K562 (cell line): ENCODE data around the gene ATP2A1. TPM values are rescaled to one million over a fixed set of nuclear protein-coding genes. Genes with fewer than 3 reads are reported as not detected.

Experiments used
- BHLHE40 ChIP-seq: IDR thresholded peaks from 2 replicates; pipeline ENCODE4 v1.6.1; 2011; ENCODE audit warnings: low read length, improper control_type of control experiment
- CREBBP ChIP-seq: IDR thresholded peaks from one replicate; pipeline ENCODE4 v1.6.1; 2012; ENCODE audit warnings: low read depth, mild to moderate bottlenecking, control low read depth, inconsistent platforms, low read length
- HNRNPH1 ChIP-seq: fragments of 200-400 bp; formaldehyde crosslinking; optimal IDR thresholded peaks from 2 replicates; pipeline ENCODE3; 2017; ENCODE audit warnings: low read depth, mild to moderate bottlenecking, low read length, moderate library complexity
- NR2C2 ChIP-seq, 2 experiments: fragments of 200-800 bp in 1 of 2; sonication (Bioruptor generic) in 1 of 2; sonication (generic) in 1 of 2; formaldehyde crosslinking in 1 of 2; IDR thresholded peaks; 2 replicates each; pipeline versions ENCODE4 v1.6.1 to v1.8.0; 2016 to 2022; ENCODE audit warnings: mild to moderate bottlenecking in 1 of 2, missing compliant biosample characterization in 1 of 2, missing genetic modification characterization in 1 of 2, missing genetic modification reagents in 1 of 2
- NR4A1 ChIP-seq, 2 experiments: fragments of 250-450 bp in 1 of 2; fragments of 450-650 bp in 1 of 2; sonication (Bioruptor Pico) in 1 of 2; IDR thresholded peaks; 2 replicates each; pipeline versions ENCODE4 v1.4.0 to v1.6.1; 2016 to 2020; ENCODE audit warnings: mild to moderate bottlenecking in 2 of 2, missing compliant biosample characterization in 1 of 2, missing genetic modification characterization in 1 of 2, moderate library complexity in 1 of 2
- RFX1 ChIP-seq: fragments of 450-650 bp; IDR thresholded peaks from 2 replicates; pipeline ENCODE4 v1.6.1; 2016; ENCODE audit warnings: mild to moderate bottlenecking, moderate library complexity
- SETDB1 ChIP-seq: IDR thresholded peaks from one replicate; pipeline ENCODE4 v1.6.1; 2012; ENCODE audit warnings: low read length, control low read depth, inconsistent platforms
- SNIP1 ChIP-seq: fragments of 450-650 bp; IDR thresholded peaks from 2 replicates; pipeline ENCODE4 v1.7.1; 2017; ENCODE audit warnings: low read depth, mild to moderate bottlenecking
- TAF1 ChIP-seq: IDR thresholded peaks from 2 replicates; pipeline ENCODE4 v1.6.1; 2011; ENCODE audit warnings: mild to moderate bottlenecking, low read length, moderate library complexity; ENCODE audit not compliant: insufficient read depth, control insufficient read depth, severe bottlenecking; ENCODE audit errors: extremely low read depth
- WHSC1 ChIP-seq: IDR thresholded peaks from one replicate; pipeline ENCODE4 v1.6.1; 2012; ENCODE audit warnings: low read length, control low read depth, inconsistent platforms
- ZBED1 ChIP-seq: IDR thresholded peaks from 2 replicates; pipeline ENCODE4 v1.6.1; 2014
- polyA plus RNA-seq, 8 experiments: library from polyadenylated mRNA; depleted of rRNA in 4 of 8; stranded (reverse) in 5 of 8; unstranded in 3 of 8; fragments of >200 nt; fragmentation: Nextera tagmentation in 2 of 8; fragmentation: Illumina TruSeq in 1 of 8; extraction: Ambion mirVana in 2 of 8; extraction: Trizol in 1 of 8; gene quantifications; 2 replicates each; pipeline versions ENCODE4 v1.2.1 to v1.2.3, GENCODE V29; 2011 to 2014; ENCODE audit warnings: inconsistent platforms in 1 of 8, missing spikeins in 1 of 8
- total RNA-seq, 7 experiments: library from RNA; depleted of rRNA in 6 of 7; stranded (reverse); fragments of >200 nt in 6 of 7; fragmentation: Illumina TruSeq in 2 of 7; extraction: Trizol in 2 of 7; gene quantifications; 2 replicates each; pipeline versions ENCODE4 v1.2.1 to v1.2.3, GENCODE V29; 2011 to 2021; ENCODE audit warnings: low replicate concordance in 1 of 7
- TF ChIP-seq, protein P1 (sequence below): fragments of 450-650 bp; formaldehyde crosslinking; conservative IDR thresholded peaks from 2 replicates; pipeline ENCODE4 v1.4.0; 2022; ENCODE audit warnings: mild to moderate bottlenecking, missing genetic modification characterization
- TF ChIP-seq, protein P2 (sequence below): fragments of 250-450 bp; sonication (Bioruptor Pico); IDR thresholded peaks from 2 replicates; pipeline ENCODE4 v1.4.0; 2020; ENCODE audit warnings: mild to moderate bottlenecking
- TF ChIP-seq, protein P3 (sequence below): fragments of 150-350 bp; conservative IDR thresholded peaks from 2 replicates; pipeline ENCODE4 v1.6.1; 2014; ENCODE audit warnings: low read length
- TF ChIP-seq, protein P4 (sequence below): fragments of 250-450 bp; sonication (Bioruptor Pico); IDR thresholded peaks from 2 replicates; pipeline ENCODE4 v1.8.0; 2021; ENCODE audit warnings: borderline replicate concordance, mild to moderate bottlenecking, moderate library complexity; ENCODE audit not compliant: poor library complexity, severe bottlenecking
- TF ChIP-seq, protein P5 (sequence below): sonication (generic); formaldehyde crosslinking; IDR thresholded peaks from 2 replicates; pipeline ENCODE4 v1.8.0; 2022; ENCODE audit warnings: mild to moderate bottlenecking, missing genetic modification reagents
- TF ChIP-seq, protein P6 (sequence below): fragments of 250-450 bp; sonication (Bioruptor Pico); IDR thresholded peaks from 2 replicates; pipeline ENCODE4 v1.5.0; 2022; ENCODE audit warnings: mild to moderate bottlenecking

Gene ATP2A1
- total and polyA plus RNA-seq, 9 of the 15 experiments (the other 6 are each of a cell fraction or from before 2014, with no cell fraction given): 0.25 to 2.6 (median 0.65) TPM

DNA sequence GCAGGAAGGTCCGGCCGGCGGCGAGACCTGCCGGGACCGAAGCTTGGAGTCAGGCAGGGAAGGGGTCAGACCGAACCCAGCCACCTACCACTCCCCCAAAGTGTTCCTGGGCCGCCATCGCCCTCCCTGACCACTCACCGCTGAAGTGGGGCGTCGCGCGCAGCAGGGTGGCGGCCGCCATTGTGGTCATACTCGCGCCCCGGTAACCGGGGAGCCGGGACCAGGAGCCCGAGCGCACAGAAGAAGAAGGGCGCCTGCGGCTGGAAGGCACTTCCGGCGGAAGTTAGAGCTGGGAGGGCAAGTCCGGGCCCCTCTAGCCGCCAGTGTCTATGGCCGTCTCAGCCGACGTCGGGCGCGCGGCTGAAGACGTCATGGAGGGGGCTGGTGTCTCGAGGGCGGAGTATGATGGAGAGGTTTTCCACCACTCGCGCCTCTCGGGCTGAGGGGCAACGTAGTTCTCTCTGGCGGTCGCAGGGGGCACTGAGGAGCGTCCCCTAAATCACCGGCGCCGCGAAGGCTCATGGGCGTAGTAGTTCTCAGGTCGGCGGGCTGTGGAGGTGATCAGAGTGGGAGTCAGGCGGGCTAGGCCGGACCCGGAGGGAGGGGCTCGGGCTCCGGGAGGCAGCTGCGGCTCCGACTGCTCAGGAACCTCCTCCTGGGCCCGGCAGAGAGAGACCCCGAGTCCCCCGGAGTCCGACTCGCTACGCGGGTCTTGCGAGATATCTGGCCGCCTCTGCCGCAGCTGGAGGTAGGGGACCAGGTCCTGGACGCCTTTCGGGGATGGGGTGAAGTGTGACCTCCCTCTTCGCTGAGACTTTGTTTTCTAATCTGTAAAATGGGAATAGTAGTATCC is 32.0 kb upstream of the ATP2A1 start, which contains the start of gene TUFM (continued):
- TF ChIP-seq, protein P1, sequence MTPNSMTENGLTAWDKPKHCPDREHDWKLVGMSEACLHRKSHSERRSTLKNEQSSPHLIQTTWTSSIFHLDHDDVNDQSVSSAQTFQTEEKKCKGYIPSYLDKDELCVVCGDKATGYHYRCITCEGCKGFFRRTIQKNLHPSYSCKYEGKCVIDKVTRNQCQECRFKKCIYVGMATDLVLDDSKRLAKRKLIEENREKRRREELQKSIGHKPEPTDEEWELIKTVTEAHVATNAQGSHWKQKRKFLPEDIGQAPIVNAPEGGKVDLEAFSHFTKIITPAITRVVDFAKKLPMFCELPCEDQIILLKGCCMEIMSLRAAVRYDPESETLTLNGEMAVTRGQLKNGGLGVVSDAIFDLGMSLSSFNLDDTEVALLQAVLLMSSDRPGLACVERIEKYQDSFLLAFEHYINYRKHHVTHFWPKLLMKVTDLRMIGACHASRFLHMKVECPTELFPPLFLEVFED: no peak
- TF ChIP-seq, protein P2, sequence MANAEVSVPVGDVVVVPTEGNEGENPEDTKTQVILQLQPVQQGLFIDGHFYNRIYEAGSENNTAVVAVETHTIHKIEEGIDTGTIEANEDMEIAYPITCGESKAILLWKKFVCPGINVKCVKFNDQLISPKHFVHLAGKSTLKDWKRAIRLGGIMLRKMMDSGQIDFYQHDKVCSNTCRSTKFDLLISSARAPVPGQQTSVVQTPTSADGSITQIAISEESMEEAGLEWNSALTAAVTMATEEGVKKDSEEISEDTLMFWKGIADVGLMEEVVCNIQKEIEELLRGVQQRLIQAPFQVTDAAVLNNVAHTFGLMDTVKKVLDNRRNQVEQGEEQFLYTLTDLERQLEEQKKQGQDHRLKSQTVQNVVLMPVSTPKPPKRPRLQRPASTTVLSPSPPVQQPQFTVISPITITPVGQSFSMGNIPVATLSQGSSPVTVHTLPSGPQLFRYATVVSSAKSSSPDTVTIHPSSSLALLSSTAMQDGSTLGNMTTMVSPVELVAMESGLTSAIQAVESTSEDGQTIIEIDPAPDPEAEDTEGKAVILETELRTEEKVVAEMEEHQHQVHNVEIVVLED (CRISPR knock-in tag): peak; percentile 78
- TF ChIP-seq CREBBP (no peak), RFX1 (no peak), NR4A1 (CRISPR knock-in tag; IDR thresholded peaks at IDR 0.05) (0 out of 2 replicates have a peak, but pooled peaks have one; percentile 62), NR4A1 (tag; IDR thresholded peaks at IDR 0.05) (no peak), SETDB1 (no peak), WHSC1 (no peak), TAF1 (peak; percentile 77), SNIP1 (peak; percentile 93), NR2C2 (CRISPR knock-in tag; IDR thresholded peaks at IDR 0.05) (peak; percentile 82), NR2C2 (tag; IDR thresholded peaks at IDR 0.05) (peak; percentile 95), HNRNPH1 (no peak), BHLHE40 (peak; percentile 55), ZBED1 (peak; percentile 6)
- TF ChIP-seq, protein P3, sequence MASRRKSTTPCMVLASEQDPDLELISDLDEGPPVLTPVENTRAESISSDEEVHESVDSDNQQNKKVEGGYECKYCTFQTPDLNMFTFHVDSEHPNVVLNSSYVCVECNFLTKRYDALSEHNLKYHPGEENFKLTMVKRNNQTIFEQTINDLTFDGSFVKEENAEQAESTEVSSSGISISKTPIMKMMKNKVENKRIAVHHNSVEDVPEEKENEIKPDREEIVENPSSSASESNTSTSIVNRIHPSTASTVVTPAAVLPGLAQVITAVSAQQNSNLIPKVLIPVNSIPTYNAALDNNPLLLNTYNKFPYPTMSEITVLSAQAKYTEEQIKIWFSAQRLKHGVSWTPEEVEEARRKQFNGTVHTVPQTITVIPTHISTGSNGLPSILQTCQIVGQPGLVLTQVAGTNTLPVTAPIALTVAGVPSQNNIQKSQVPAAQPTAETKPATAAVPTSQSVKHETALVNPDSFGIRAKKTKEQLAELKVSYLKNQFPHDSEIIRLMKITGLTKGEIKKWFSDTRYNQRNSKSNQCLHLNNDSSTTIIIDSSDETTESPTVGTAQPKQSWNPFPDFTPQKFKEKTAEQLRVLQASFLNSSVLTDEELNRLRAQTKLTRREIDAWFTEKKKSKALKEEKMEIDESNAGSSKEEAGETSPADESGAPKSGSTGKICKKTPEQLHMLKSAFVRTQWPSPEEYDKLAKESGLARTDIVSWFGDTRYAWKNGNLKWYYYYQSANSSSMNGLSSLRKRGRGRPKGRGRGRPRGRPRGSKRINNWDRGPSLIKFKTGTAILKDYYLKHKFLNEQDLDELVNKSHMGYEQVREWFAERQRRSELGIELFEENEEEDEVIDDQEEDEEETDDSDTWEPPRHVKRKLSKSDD: no peak
- TF ChIP-seq, protein P4, sequence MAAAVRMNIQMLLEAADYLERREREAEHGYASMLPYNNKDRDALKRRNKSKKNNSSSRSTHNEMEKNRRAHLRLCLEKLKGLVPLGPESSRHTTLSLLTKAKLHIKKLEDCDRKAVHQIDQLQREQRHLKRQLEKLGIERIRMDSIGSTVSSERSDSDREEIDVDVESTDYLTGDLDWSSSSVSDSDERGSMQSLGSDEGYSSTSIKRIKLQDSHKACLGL (CRISPR knock-in tag): no peak
- TF ChIP-seq, protein P5, sequence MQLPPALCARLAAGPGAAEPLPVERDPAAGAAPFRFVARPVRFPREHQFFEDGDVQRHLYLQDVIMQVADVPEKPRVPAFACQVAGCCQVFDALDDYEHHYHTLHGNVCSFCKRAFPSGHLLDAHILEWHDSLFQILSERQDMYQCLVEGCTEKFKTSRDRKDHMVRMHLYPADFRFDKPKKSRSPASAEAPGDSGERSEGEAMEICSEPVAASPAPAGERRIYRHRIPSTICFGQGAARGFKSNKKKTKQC (CRISPR knock-in tag): no peak; the same call in 1 of the 2 replicates
- TF ChIP-seq, protein P6, sequence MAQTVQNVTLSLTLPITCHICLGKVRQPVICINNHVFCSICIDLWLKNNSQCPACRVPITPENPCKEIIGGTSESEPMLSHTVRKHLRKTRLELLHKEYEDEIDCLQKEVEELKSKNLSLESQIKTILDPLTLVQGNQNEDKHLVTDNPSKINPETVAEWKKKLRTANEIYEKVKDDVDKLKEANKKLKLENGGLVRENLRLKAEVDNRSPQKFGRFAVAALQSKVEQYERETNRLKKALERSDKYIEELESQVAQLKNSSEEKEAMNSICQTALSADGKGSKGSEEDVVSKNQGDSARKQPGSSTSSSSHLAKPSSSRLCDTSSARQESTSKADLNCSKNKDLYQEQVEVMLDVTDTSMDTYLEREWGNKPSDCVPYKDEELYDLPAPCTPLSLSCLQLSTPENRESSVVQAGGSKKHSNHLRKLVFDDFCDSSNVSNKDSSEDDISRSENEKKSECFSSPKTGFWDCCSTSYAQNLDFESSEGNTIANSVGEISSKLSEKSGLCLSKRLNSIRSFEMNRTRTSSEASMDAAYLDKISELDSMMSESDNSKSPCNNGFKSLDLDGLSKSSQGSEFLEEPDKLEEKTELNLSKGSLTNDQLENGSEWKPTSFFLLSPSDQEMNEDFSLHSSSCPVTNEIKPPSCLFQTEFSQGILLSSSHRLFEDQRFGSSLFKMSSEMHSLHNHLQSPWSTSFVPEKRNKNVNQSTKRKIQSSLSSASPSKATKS (CRISPR knock-in tag): no peak
